B cell (primary cell): ENCODE data around the gene ALDH9A1.

Experiments
- CTCF ChIP-seq: fragments of 200-600 bp; IDR thresholded peaks from one replicate; pipeline ENCODE4 v1.8.0; 2022; ENCODE audit warnings: antibody characterized with exemption, mild to moderate bottlenecking
- EZH2 ChIP-seq: IDR thresholded peaks from 2 replicates; pipeline ENCODE4 v1.6.1; 2012; ENCODE audit warnings: borderline replicate concordance, low read depth, mild to moderate bottlenecking, moderate library complexity, low read length; ENCODE audit not compliant: insufficient read depth, poor library complexity, severe bottlenecking

GRCh38 chr1:165629151-165629550 is 69.2 kb downstream of the ALDH9A1 start:
- TF ChIP-seq CTCF (no peak), EZH2 (no peak)
